IPS-20b (cell line): Measurements from ENCODE around the gene FOXF1.

ENCODE experiments used
- H3K27ac ChIP-seq: one replicate; pipeline ENCODE4 v1.5.1; 2013; ENCODE audit warnings: low read length
- H3K27me3 ChIP-seq: 2 replicates; pipeline ENCODE4 v1.6.1; 2013; ENCODE audit warnings: mild to moderate bottlenecking, low read length, inconsistent platforms; ENCODE audit not compliant: insufficient read depth
- H3K36me3 ChIP-seq: 2 replicates; pipeline ENCODE4 v1.6.1; 2013; ENCODE audit warnings: low read depth, mild to moderate bottlenecking, inconsistent platforms, low read length, moderate library complexity; ENCODE audit not compliant: insufficient read depth
- H3K4me1 ChIP-seq: 2 replicates; pipeline ENCODE4 v1.6.1; 2013; ENCODE audit warnings: mild to moderate bottlenecking, control low read depth, inconsistent platforms, low read length, moderate library complexity; ENCODE audit not compliant: insufficient read depth
- H3K4me3 ChIP-seq: 2 replicates; pipeline ENCODE4 v1.5.1; 2013; ENCODE audit warnings: mild to moderate bottlenecking, low read length, inconsistent platforms
- H3K9ac ChIP-seq: 2 replicates; pipeline ENCODE4 v1.6.1; 2013; ENCODE audit warnings: low read depth, mild to moderate bottlenecking, inconsistent platforms, low read length, moderate library complexity
- H3K9me3 ChIP-seq: 2 replicates; pipeline ENCODE4 v1.6.1; 2013; ENCODE audit warnings: mild to moderate bottlenecking, low read depth, low read length, inconsistent platforms; ENCODE audit not compliant: insufficient read depth

Gene FOXF1

GRCh38 chr16:86499889-86500707, 10.2 kb upstream of the FOXF1 start:
- Histone ChIP-seq H3K27me3 (peaks cover 100% of the 10 kb centered on the region), H3K4me3 (no peak overlapping the region), H3K9me3 (peaks cover 11% of the 10 kb centered on the region; the same call in 1 of the 2 replicates), H3K36me3 (no peaks in the 10 kb centered on the region), H3K4me1 (peaks cover 3% of the 10 kb centered on the region; the same call in 1 of the 2 replicates), H3K27ac (no peak overlapping the region), H3K9ac (no peak overlapping the region)

GRCh38 chr16:86500708-86501510, 9.4 kb upstream of the FOXF1 start:
- Histone ChIP-seq H3K9ac (no peak overlapping the region), H3K27ac (no peak overlapping the region), H3K36me3 (no peaks in the 10 kb centered on the region), H3K27me3 (peaks cover 100% of the 10 kb centered on the region), H3K4me1 (peaks cover 3% of the 10 kb centered on the region; the same call in 1 of the 2 replicates), H3K9me3 (peaks cover 11% of the 10 kb centered on the region; the same call in 1 of the 2 replicates), H3K4me3 (no peak overlapping the region)

- Histone ChIP-seq H3K4me1 (peaks cover 3% of the 10 kb centered on the region; the same call in 1 of the 2 replicates), H3K4me3 (no peak overlapping the region), H3K9me3 (peaks cover 11% of the 10 kb centered on the region; the same call in 1 of the 2 replicates), H3K27me3 (peaks cover 100% of the 10 kb centered on the region), H3K9ac (no peak overlapping the region), H3K36me3 (no peaks in the 10 kb centered on the region), H3K27ac (no peak overlapping the region)
Observed at GRCh38 chr16:86501989-86502855, 8.1 kb upstream of the FOXF1 start.

- Histone ChIP-seq H3K9me3 (peaks cover 10% of the 10 kb centered on the region; the same call in 1 of the 2 replicates), H3K27me3 (peaks cover 100% of the 10 kb centered on the region), H3K9ac (no peak overlapping the region), H3K4me1 (peaks cover 3% of the 10 kb centered on the region; the same call in 1 of the 2 replicates), H3K27ac (no peak overlapping the region), H3K4me3 (no peak overlapping the region), H3K36me3 (no peaks in the 10 kb centered on the region)
Observed at GRCh38 chr16:86502856-86503748, 7.2 kb upstream of the FOXF1 start.

GRCh38 chr16:86503830-86504229, 6.5 kb upstream of the FOXF1 start:
- Histone ChIP-seq H3K9me3 (peaks cover 8% of the 10 kb centered on the region; the same call in 1 of the 2 replicates), H3K27ac (no peak overlapping the region), H3K9ac (no peak overlapping the region), H3K27me3 (peaks cover 100% of the 10 kb centered on the region), H3K4me1 (peaks cover 3% of the 10 kb centered on the region; the same call in 1 of the 2 replicates), H3K4me3 (no peak overlapping the region), H3K36me3 (no peaks in the 10 kb centered on the region)

GRCh38 chr16:86504315-86505184, 5.8 kb upstream of the FOXF1 start:
- Histone ChIP-seq H3K36me3 (no peaks in the 10 kb centered on the region), H3K27ac (no peak overlapping the region), H3K4me3 (no peak overlapping the region), H3K9me3 (peaks cover 8% of the 10 kb centered on the region; the same call in 1 of the 2 replicates), H3K9ac (no peak overlapping the region), H3K4me1 (peaks cover 3% of the 10 kb centered on the region; the same call in 1 of the 2 replicates), H3K27me3 (peaks cover 100% of the 10 kb centered on the region)

GRCh38 chr16:86505185-86505898, 5.0 kb upstream of the FOXF1 start:
- Histone ChIP-seq H3K4me3 (no peak overlapping the region), H3K9ac (no peak overlapping the region), H3K27ac (no peak overlapping the region), H3K9me3 (peaks cover 8% of the 10 kb centered on the region; the same call in 1 of the 2 replicates), H3K36me3 (no peaks in the 10 kb centered on the region), H3K4me1 (peaks cover under 1% of the 10 kb centered on the region; the same call in 1 of the 2 replicates), H3K27me3 (peaks cover 100% of the 10 kb centered on the region)

- peaks cover 100% of the 10 kb centered on the region for H3K27me3 ChIP-seq
- no peak overlapping the region for H3K27ac ChIP-seq
- H3K4me3 ChIP-seq, result no peak overlapping the region
- peaks cover 8% of the 10 kb centered on the region; the same call in 1 of the 2 replicates for H3K9me3 ChIP-seq
- no peaks in the 10 kb centered on the region for H3K36me3 ChIP-seq
- no peak overlapping the region for H3K9ac ChIP-seq
- H3K4me1 ChIP-seq, result no peaks in the 10 kb centered on the region
Observed at GRCh38 chr16:86505899-86506864, 4.1 kb upstream of the FOXF1 start.
